ENCODE results near the gene ADAP1.

- TF ChIP-seq CTCF (IDR thresholded peaks at IDR 0.05) (no peak), POLR2A (IDR thresholded peaks at IDR 0.05) (no peak)
Observed at GRCh38 chr7:972110-972509, 17.6 kb upstream of the ADAP1 start.

Data from lower leg skin (tissue), 3 donors.